A673 (cell line): ENCODE data around the gene ADGRA1.

Source experiments
- CTCF ChIP-seq: fragments of 300-800, 200-600 bp; sonication (generic); conservative IDR thresholded peaks from 2 replicates; pipeline ENCODE4 v1.5.1; 2017; ENCODE audit warnings: low read depth, mild to moderate bottlenecking, antibody characterized with exemption, low read length, moderate library complexity, mixed read lengths
- EZH2 ChIP-seq: fragments of 200-600 bp; sonication (generic); IDR thresholded peaks from 2 replicates; pipeline ENCODE4 v1.6.1; 2017; ENCODE audit warnings: borderline replicate concordance, low read depth, mild to moderate bottlenecking, mixed read lengths, antibody characterized with exemption, low read length; ENCODE audit not compliant: poor library complexity, severe bottlenecking

GRCh38 chr10:133076274-133077038 lies 11.3 kb upstream of the ADGRA1 start:
- TF ChIP-seq CTCF (no peak), EZH2 (no peak)
